Thoracic aorta (tissue), 2 donors: ENCODE results near the gene PFDN4. TPM values are rescaled to one million over a fixed set of nuclear protein-coding genes. Genes with fewer than 3 reads are reported as not detected.

Source experiments
- ATAC-seq: fragments of 150-250 bp; one replicate; pipeline ENCODE4 v1.8.0; 2017; ENCODE audit warnings: low read depth; ENCODE audit not compliant: insufficient number of reproducible peaks, low FRiP score
- DNase-seq: peaks from one replicate; pipeline ENCODE4 v3.0.0-alpha.2; 2020; ENCODE audit warnings: low spot score
- H3K27ac ChIP-seq, 2 donors: fragments of 200-600 bp; sonication (generic); 1 replicate in 1 of 2; 2 replicates in 1 of 2; pipeline ENCODE4 v1.5.1; 2016; ENCODE audit warnings: mild to moderate bottlenecking in 2 of 2, moderate library complexity in 2 of 2
- H3K27me3 ChIP-seq: fragments of 200-600 bp; sonication (generic); replicated peaks from 2 replicates; pipeline ENCODE4 v1.6.0; 2016; ENCODE audit warnings: mild to moderate bottlenecking; ENCODE audit not compliant: insufficient read depth
- H3K36me3 ChIP-seq: fragments of 200-600 bp; sonication (generic); one replicate; pipeline ENCODE4 v1.5.1; 2016
- H3K4me1 ChIP-seq, 2 donors: fragments of 200-600 bp; sonication (generic); 1 replicate in 1 of 2; 2 replicates in 1 of 2; pipeline versions ENCODE4 v1.5.1 to v1.6.0; 2016; ENCODE audit warnings: low read depth in 2 of 2, mild to moderate bottlenecking in 1 of 2; ENCODE audit not compliant: control insufficient read depth in 1 of 2
- H3K4me3 ChIP-seq: fragments of 200-600 bp; sonication (generic); 2 replicates; pipeline ENCODE4 v1.5.1; 2016; ENCODE audit warnings: mild to moderate bottlenecking
- H3K9me3 ChIP-seq: fragments of 200-600 bp; sonication (generic); 2 replicates; pipeline ENCODE4 v1.5.1; 2016
- CTCF ChIP-seq: fragments of 200-600 bp; sonication (generic); IDR thresholded peaks from one replicate; pipeline ENCODE4 v1.5.1; 2019; ENCODE audit warnings: antibody characterized with exemption
- total RNA-seq, 2 donors: library from RNA; depleted of rRNA; stranded (reverse); fragments of >200 nt; gene quantifications; one replicate each; pipeline versions ENCODE4 v1.1.0 to v1.2.3, GENCODE V29; 2016

PFDN4 gene
- total RNA-seq, 2 donors from 2014 or later = 50.5 to 73.2 TPM

DNA sequence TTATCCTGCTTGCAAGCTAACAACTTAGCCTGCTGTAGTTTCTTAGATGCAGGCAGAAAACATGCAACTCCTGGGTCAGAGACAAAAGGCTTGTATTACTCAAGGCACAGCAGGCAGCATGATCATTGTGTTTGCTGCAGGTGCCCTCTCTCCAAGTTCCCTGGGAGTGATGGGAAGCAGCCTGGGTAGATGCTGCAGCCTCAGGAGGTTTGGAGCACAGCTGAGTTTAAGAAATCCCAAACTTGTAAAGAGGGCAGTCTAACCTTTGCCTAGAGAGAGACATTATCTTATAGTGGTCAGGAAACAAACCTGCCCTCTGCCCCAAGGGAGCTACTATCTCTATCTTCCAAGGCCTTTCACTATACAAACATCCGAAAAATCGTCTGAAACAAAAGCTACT, 61.1 kb downstream of the PFDN4 start:
- ATAC-seq (no peak), DNase-seq (no peak)
- Histone ChIP-seq H3K4me1 (peaks cover 0 to 17% of the 10 kb centered on the region in 2 donors), H3K9me3 (no peaks in the 10 kb centered on the region), H3K4me3 (no peak overlapping the region), H3K27me3 (no peaks in the 10 kb centered on the region), H3K36me3 (no peaks in the 10 kb centered on the region), H3K27ac (no peak overlapping the region)
- no peak for TF ChIP-seq CTCF

Other genes starting within 250 kb of the PFDN4 start
- 1 to 10 TPM in 1 of 2 donors, under 1 TPM in 1; under 0.01 to 3.6 TPM for gene BCAS1, start 137.5 kb upstream of the PFDN4 start, total RNA-seq
- not detected for gene CYP24A1, start 34.1 kb upstream of the PFDN4 start, total RNA-seq